ENCODE measurements around the gene CEP85L. TPM values are rescaled to one million over a fixed set of nuclear protein-coding genes. Genes with fewer than 3 reads are reported as not detected.

The CEP85L gene
- total RNA-seq, 1 donor from 2014 or later: 11.0 TPM

DNA sequence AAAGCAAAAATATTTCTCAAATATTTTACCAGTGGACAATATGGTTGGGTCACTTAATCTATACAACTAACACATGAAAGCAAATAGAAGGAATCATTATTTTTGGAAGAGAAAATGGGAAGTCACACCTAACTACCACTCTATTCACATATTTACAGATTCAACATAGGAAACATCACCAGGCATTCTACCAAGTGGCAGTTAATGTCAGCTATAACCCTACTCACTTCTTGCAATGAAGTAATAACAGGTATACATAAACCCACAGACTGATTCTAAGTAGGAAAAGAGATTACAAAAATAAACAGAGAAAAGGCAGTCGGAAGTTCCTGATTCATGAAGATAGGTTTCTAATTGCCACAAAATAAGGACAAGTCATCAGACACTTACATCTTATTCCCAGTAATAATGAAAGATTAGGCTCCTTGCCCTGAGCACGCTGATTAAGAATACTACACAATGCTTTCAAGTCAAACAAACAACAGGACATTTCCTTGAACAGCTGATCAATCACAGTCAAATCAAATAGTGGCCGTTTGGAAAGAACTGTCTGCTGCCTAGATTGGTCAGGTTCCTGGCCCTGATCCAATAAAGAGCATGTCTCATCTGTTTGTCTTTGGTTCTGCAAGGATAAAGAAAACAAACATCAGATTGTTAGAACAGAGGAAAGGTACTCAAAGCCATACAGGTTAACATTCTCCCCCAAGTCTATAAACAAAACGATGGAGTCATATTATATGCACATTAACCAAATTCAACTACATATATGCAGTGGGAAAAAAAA, 182.5 kb downstream of the CEP85L start:
- intact Hi-C loops (cut with DNase I): no loop called here
- H3K27ac ChIP-seq: no peak overlapping the region
- H3K4me1 ChIP-seq: no peaks in the 10 kb centered on the region
- H3K9me3 ChIP-seq: no peaks in the 10 kb centered on the region
- peaks cover 30% of the 10 kb centered on the region for H3K36me3 ChIP-seq
- ATAC-seq: no peak
- H3K4me3 ChIP-seq: no peak overlapping the region
- no peak for DNase-seq
- H3K27me3 ChIP-seq (ENCODE audit: low read depth): no peaks in the 10 kb centered on the region
- TF ChIP-seq, protein P1, sequence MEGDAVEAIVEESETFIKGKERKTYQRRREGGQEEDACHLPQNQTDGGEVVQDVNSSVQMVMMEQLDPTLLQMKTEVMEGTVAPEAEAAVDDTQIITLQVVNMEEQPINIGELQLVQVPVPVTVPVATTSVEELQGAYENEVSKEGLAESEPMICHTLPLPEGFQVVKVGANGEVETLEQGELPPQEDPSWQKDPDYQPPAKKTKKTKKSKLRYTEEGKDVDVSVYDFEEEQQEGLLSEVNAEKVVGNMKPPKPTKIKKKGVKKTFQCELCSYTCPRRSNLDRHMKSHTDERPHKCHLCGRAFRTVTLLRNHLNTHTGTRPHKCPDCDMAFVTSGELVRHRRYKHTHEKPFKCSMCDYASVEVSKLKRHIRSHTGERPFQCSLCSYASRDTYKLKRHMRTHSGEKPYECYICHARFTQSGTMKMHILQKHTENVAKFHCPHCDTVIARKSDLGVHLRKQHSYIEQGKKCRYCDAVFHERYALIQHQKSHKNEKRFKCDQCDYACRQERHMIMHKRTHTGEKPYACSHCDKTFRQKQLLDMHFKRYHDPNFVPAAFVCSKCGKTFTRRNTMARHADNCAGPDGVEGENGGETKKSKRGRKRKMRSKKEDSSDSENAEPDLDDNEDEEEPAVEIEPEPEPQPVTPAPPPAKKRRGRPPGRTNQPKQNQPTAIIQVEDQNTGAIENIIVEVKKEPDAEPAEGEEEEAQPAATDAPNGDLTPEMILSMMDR (IDR thresholded peaks at IDR 0.05): no peak

- Histone ChIP-seq H3K36me3 (peaks cover 30% of the 10 kb centered on the region), H3K4me1 (no peaks in the 10 kb centered on the region), H3K27ac (no peak overlapping the region), H3K9me3 (no peaks in the 10 kb centered on the region), H3K27me3 (ENCODE audit: low read depth) (no peaks in the 10 kb centered on the region), H3K4me3 (no peak overlapping the region)
- TF ChIP-seq, protein P1 (IDR thresholded peaks at IDR 0.05): no peak
- ATAC-seq: no peak
- DNase-seq: no peak
- intact Hi-C loops (cut with DNase I): no loop called here
Observed at GRCh38 chr6:118467181-118467580, 184.2 kb downstream of the CEP85L start.

GRCh38 chr6:118464620-118465019, 186.8 kb downstream of the CEP85L start:
- TF ChIP-seq, protein P1 (IDR thresholded peaks at IDR 0.05): no peak
- Histone ChIP-seq H3K4me1 (no peaks in the 10 kb centered on the region), H3K9me3 (no peaks in the 10 kb centered on the region), H3K36me3 (peaks cover 30% of the 10 kb centered on the region), H3K27ac (no peak overlapping the region), H3K27me3 (ENCODE audit: low read depth) (no peaks in the 10 kb centered on the region), H3K4me3 (no peak overlapping the region)
- no peak for DNase-seq
- no peak for ATAC-seq
- intact Hi-C loops (cut with DNase I): no loop called here

GRCh38 chr6:118460958-118461470, 190.4 kb downstream of the CEP85L start:
- no peaks in the 10 kb centered on the region for H3K4me1 ChIP-seq
- H3K27ac ChIP-seq: no peak overlapping the region
- peaks cover 6% of the 10 kb centered on the region for H3K36me3 ChIP-seq
- no peak overlapping the region for H3K4me3 ChIP-seq
- H3K27me3 ChIP-seq (ENCODE audit: low read depth): no peaks in the 10 kb centered on the region
- intact Hi-C loops (cut with DNase I): no loop called here
- no peak for ATAC-seq
- TF ChIP-seq, protein P1 (IDR thresholded peaks at IDR 0.05): no peak
- no peak for DNase-seq
- H3K9me3 ChIP-seq: no peaks in the 10 kb centered on the region

- ATAC-seq: no peak
- no peaks in the 10 kb centered on the region for H3K4me1 ChIP-seq
- no peak overlapping the region for H3K4me3 ChIP-seq
- H3K36me3 ChIP-seq: no peaks in the 10 kb centered on the region
- intact Hi-C loops (cut with DNase I): no loop called here
- peaks cover 30% of the 10 kb centered on the region for H3K9me3 ChIP-seq
- no peaks in the 10 kb centered on the region for H3K27me3 ChIP-seq (ENCODE audit: low read depth)
- TF ChIP-seq, protein P1 (IDR thresholded peaks at IDR 0.05): no peak
- no peak for DNase-seq
- H3K27ac ChIP-seq: no peak overlapping the region
Observed at GRCh38 chr6:118456982-118457381, 194.4 kb downstream of the CEP85L start.

Data from lower lobe of right lung (tissue), 2 donors.